ENCODE results near the gene PACRG. TPM values are rescaled to one million over a fixed set of nuclear protein-coding genes. Genes with fewer than 3 reads are reported as not detected.

Gene PACRG
- total RNA-seq, 1 experiment from 2014 or later, result 0.26 TPM

DNA sequence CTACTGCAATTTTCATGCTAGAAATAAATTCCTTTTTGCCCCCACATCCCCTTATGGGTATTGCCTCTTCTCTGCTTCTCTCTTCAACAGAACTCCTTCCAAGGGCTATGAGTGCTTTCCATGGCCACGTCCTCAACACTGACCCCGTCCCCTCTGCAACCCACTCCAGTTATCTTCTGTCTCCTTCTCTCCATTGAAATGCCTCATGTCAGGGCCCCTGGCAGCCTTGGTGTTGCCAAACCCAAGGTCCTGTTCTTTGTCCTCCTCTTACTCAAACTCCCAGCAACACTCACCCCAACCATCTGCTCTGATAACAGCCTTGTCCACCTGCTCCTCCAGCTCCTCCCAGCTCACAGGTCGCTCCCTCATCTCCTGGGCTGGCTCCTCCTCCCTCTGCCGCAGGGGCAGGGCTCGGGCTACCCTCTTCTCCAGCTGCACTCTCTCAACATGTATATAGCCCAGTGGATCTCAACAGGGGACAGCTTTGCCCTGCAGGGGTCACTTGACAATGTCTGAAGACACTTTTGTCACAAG lies 490.7 kb downstream of the PACRG start:
- Mint-ChIP-seq H3K36me3 (ENCODE audit: insufficient read depth in 1 of 3, low read depth in 3 of 3) (peaks cover 5 to 24% (median 10%) of the 10 kb centered on the region in 3 experiments; a peak in 6 of 7 replicates), H3K4me1 (peaks cover 10 to 14% of the 10 kb centered on the region in 2 experiments), H3K27ac (no peak overlapping the region), H3K27me3 (ENCODE audit: low read depth) (no peaks in the 10 kb centered on the region), H3K4me3 (no peak overlapping the region), H3K9me3 (peaks cover 21 to 24% of the 10 kb centered on the region in 2 experiments)
- no peak overlapping the region for H4K8ac ChIP-seq (replicated peaks; ENCODE audit: insufficient read length, low read depth, low read length)
- no peak overlapping the region for H3T11ph ChIP-seq (ENCODE audit: low read length)
- TF ChIP-seq, protein P1, sequence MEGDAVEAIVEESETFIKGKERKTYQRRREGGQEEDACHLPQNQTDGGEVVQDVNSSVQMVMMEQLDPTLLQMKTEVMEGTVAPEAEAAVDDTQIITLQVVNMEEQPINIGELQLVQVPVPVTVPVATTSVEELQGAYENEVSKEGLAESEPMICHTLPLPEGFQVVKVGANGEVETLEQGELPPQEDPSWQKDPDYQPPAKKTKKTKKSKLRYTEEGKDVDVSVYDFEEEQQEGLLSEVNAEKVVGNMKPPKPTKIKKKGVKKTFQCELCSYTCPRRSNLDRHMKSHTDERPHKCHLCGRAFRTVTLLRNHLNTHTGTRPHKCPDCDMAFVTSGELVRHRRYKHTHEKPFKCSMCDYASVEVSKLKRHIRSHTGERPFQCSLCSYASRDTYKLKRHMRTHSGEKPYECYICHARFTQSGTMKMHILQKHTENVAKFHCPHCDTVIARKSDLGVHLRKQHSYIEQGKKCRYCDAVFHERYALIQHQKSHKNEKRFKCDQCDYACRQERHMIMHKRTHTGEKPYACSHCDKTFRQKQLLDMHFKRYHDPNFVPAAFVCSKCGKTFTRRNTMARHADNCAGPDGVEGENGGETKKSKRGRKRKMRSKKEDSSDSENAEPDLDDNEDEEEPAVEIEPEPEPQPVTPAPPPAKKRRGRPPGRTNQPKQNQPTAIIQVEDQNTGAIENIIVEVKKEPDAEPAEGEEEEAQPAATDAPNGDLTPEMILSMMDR (conservative IDR thresholded peaks at IDR 0.05), result no peak
- H2AK5ac ChIP-seq (ENCODE audit: insufficient read length, low read length), result no peak overlapping the region
- H3K4me2 ChIP-seq (ENCODE audit: insufficient read depth, insufficient read length, low read length), result no peak overlapping the region
- no peak overlapping the region for H3K4ac ChIP-seq (ENCODE audit: low read depth, low read length)
- no CpG with 5 or more reads among the region's 5 CpGs for WGBS (ENCODE audit: extremely low coverage, insufficient read length, low lambda C conversion rate)
- H2BK20ac ChIP-seq (ENCODE audit: low read depth, low read length, poor library complexity, severe bottlenecking), result no peak overlapping the region
- no peak overlapping the region for H3K27ac ChIP-seq (ENCODE audit: insufficient read length, low read depth, low read length)
- no peak overlapping the region for H2BK5ac ChIP-seq (ENCODE audit: insufficient read length, low read length)
- no peak overlapping the region for H2BK12ac ChIP-seq (ENCODE audit: insufficient read length, low read depth, low read length)
- no peaks in the 10 kb centered on the region; the same call in 1 of the 2 replicates for H3K4me1 ChIP-seq (ENCODE audit: insufficient read depth, low read length)
- H2AFZ ChIP-seq (ENCODE audit: low read length), result no peak overlapping the region
- H3K27me3 ChIP-seq (ENCODE audit: insufficient read depth, low read length), result no peaks in the 10 kb centered on the region
- no peak overlapping the region for H4K91ac ChIP-seq (ENCODE audit: insufficient read length, low read depth, low read length)
- no peak overlapping the region for H3K23ac ChIP-seq (ENCODE audit: insufficient read length, low read depth, low read length)
- H3K23me2 ChIP-seq (ENCODE audit: insufficient read length, low read depth, low read length, poor library complexity, severe bottlenecking), result no peaks in the 10 kb centered on the region
- no peak overlapping the region for H3K18ac ChIP-seq (ENCODE audit: insufficient read length, low read depth, low read length)
- no peak overlapping the region for H3K56ac ChIP-seq (ENCODE audit: insufficient read length, low read depth, low read length)
- no peaks in the 10 kb centered on the region for H3K79me2 ChIP-seq (ENCODE audit: insufficient read depth, low read length)
- H3K9ac ChIP-seq (ENCODE audit: extremely low read depth, insufficient read length, low read length), result no peak overlapping the region
- DNase-seq, result no peak
- no peak overlapping the region for H2BK120ac ChIP-seq (ENCODE audit: low read depth, low read length, poor library complexity, severe bottlenecking)
- H3K14ac ChIP-seq (ENCODE audit: insufficient read depth, low read length), result no peak overlapping the region; the same call in 1 of the 2 replicates
- H3K9me3 ChIP-seq (ENCODE audit: control insufficient read depth, low read depth, low read length), result no peaks in the 10 kb centered on the region
- no peak overlapping the region for H2BK15ac ChIP-seq (ENCODE audit: low read depth, low read length)
- H4K5ac ChIP-seq (ENCODE audit: insufficient read length, low read depth, low read length), result no peak overlapping the region
- H3K79me1 ChIP-seq (ENCODE audit: insufficient read depth, low read depth, low read length, poor library complexity, severe bottlenecking), result no peaks in the 10 kb centered on the region
- H4K20me1 ChIP-seq (ENCODE audit: control insufficient read depth, insufficient read depth, insufficient read length), result no peaks in the 10 kb centered on the region
